ENCODE data around the gene LRRC27. TPM values are rescaled to one million over a fixed set of nuclear protein-coding genes. Genes with fewer than 3 reads are reported as not detected.

Gene LRRC27
- polyA plus RNA-seq, 3 donors = 3.6 to 12.8 (median 3.6) TPM

- H3K9ac ChIP-seq (ENCODE audit: insufficient read depth, low read length, poor library complexity, severe bottlenecking) = peak overlapping the region; percentile 82
- peak; percentile 33 for TF ChIP-seq CTCF (IDR thresholded peaks at IDR 0.05)
- peaks cover 45% of the 10 kb centered on the region for H3K79me2 ChIP-seq (ENCODE audit: insufficient read depth, low read length)
- no peak overlapping the region for H2AFZ ChIP-seq (ENCODE audit: insufficient read depth, low read depth, low read length, poor library complexity, severe bottlenecking)
- peaks cover 7 to 11% of the 10 kb centered on the region in 2 donors for H3K36me3 Mint-ChIP-seq
- DNase-seq = peak in 2 of 3 donors; percentile 62 to 67
- no peak overlapping the region for H3K4me3 Mint-ChIP-seq
- H3K9me3 ChIP-seq (replicated peaks in 1 of 2; ENCODE audit: control insufficient read depth in 1 of 2, insufficient read depth in 1 of 2, low read length in 2 of 2) = no peaks in the 10 kb centered on the region
- H3K4me1 ChIP-seq (ENCODE audit: control insufficient read depth in 1 of 2, insufficient read depth in 2 of 2, low read length in 2 of 2) = peaks cover 61 to 74% of the 10 kb centered on the region in 2 donors
- H3K27me3 Mint-ChIP-seq (ENCODE audit: low read depth in 3 of 3) = peaks cover 5 to 10% (median 7%) of the 10 kb centered on the region in 3 donors
- peaks cover 38% of the 10 kb centered on the region for H4K20me1 ChIP-seq (ENCODE audit: insufficient read depth, low read length)
- H3K4me2 ChIP-seq (replicated peaks; ENCODE audit: extremely low read depth, low read length, poor library complexity, severe bottlenecking) = peak overlapping the region; percentile 75
- WGBS (ENCODE audit: insufficient coverage) = 0% methylated on average over 69 of the region's 80 CpGs
- peaks cover 0 to 7% (median 0%) of the 10 kb centered on the region in 7 donors for H3K9me3 Mint-ChIP-seq
- H3K36me3 ChIP-seq (replicated peaks in 1 of 2; ENCODE audit: control insufficient read depth in 1 of 2, insufficient read depth in 2 of 2, low read length in 2 of 2) = no peaks in the 10 kb centered on the region
- H3K4me3 ChIP-seq (replicated peaks in 1 of 3; ENCODE audit: low read depth in 2 of 3, low read length in 3 of 3) = peak overlapping the region; percentile 38 to 76 (median 55)
- intact Hi-C loops (cut with micrococcal nuclease) = loop anchor here in 1 of 2 donors (5.0 to 10.0 kb wide), 3 partner anchors 51 to 238 kb away; no protein-coding TSS in a partner anchor
- no peaks in the 10 kb centered on the region for H3K27me3 ChIP-seq (ENCODE audit: control insufficient read depth in 2 of 2, insufficient read depth in 2 of 2, low read length in 2 of 2)
- H3K27ac Mint-ChIP-seq = peak overlapping the region in 1 of 7 donors; percentile 36
- peaks cover 58% of the 10 kb centered on the region for H3K4me1 Mint-ChIP-seq
- peak overlapping the region; percentile 56 to 76 for H3K27ac ChIP-seq (ENCODE audit: low read depth in 1 of 2, low read length in 2 of 2)
Observed at GRCh38 chr10:132396494-132397035, 64.6 kb downstream of the LRRC27 start.

- Histone ChIP-seq H3K79me2 (ENCODE audit: insufficient read depth, low read length) (peaks cover 50% of the 10 kb centered on the region), H3K9me3 (replicated peaks in 1 of 2; ENCODE audit: control insufficient read depth in 1 of 2, insufficient read depth in 1 of 2, low read length in 2 of 2) (no peaks in the 10 kb centered on the region), H3K4me3 (replicated peaks in 1 of 3; ENCODE audit: low read depth in 2 of 3, low read length in 3 of 3) (peak within 1 kb of the TSS; percentile 55 to 80 (median 64)), H3K4me2 (replicated peaks; ENCODE audit: extremely low read depth, low read length, poor library complexity, severe bottlenecking) (peak within 1 kb of the TSS; percentile 78), H3K27me3 (ENCODE audit: control insufficient read depth in 2 of 2, insufficient read depth in 2 of 2, low read length in 2 of 2) (no peaks in the 10 kb centered on the region), H3K36me3 (replicated peaks in 1 of 2; ENCODE audit: control insufficient read depth in 1 of 2, insufficient read depth in 2 of 2, low read length in 2 of 2) (no peaks in the 10 kb centered on the region), H3K27ac (ENCODE audit: low read depth in 1 of 2, low read length in 2 of 2) (peak within 1 kb of the TSS; percentile 58 to 82), H3K4me1 (ENCODE audit: control insufficient read depth in 1 of 2, insufficient read depth in 2 of 2, low read length in 2 of 2) (peaks cover 66 to 80% of the 10 kb centered on the region in 2 donors), H4K20me1 (ENCODE audit: insufficient read depth, low read length) (peaks cover 43% of the 10 kb centered on the region), H2AFZ (ENCODE audit: insufficient read depth, low read depth, low read length, poor library complexity, severe bottlenecking) (peak within 1 kb of the TSS; percentile 56), H3K9ac (ENCODE audit: insufficient read depth, low read length, poor library complexity, severe bottlenecking) (peak within 1 kb of the TSS; percentile 82)
- Mint-ChIP-seq H3K27me3 (ENCODE audit: low read depth in 3 of 3) (peaks cover 5 to 10% (median 7%) of the 10 kb centered on the region in 3 donors), H3K4me3 (peak within 1 kb of the TSS; percentile 89 to 95), H3K4me1 (peaks cover 63% of the 10 kb centered on the region), H3K9me3 (peaks cover 0 to 5% (median 0%) of the 10 kb centered on the region in 7 donors), H3K36me3 (peaks cover 7 to 11% of the 10 kb centered on the region in 2 donors), H3K27ac (peak within 1 kb of the TSS; percentile 88 to 96 (median 94))
- no peak for TF ChIP-seq CTCF (IDR thresholded peaks at IDR 0.05)
- under 1% methylated on average over 86 of the region's 86 CpGs for WGBS (ENCODE audit: insufficient coverage)
- DNase-seq = peak in 1 of 3 donors; percentile 59
- intact Hi-C loops (cut with micrococcal nuclease) = loop anchor here in 1 of 2 donors (5.0 to 10.0 kb wide), 3 partner anchors 50 to 238 kb away; no protein-coding TSS in a partner anchor
Observed at GRCh38 chr10:132397036-132397541, 65.1 kb downstream of the LRRC27 start, which contains the start of gene PWWP2B. Gene PWWP2B, plus strand, starts transcription at chr10:132397200. Its CDS starts 27 bp downstream, at chr10:132397227.
